K562 (cell line): ENCODE data around the gene ERBB3. TPM values are rescaled to one million over a fixed set of nuclear protein-coding genes. Genes with fewer than 3 reads are reported as not detected.

ENCODE experiments used
- ATAC-seq: fragments of 200-7000 bp; cut with Tn5 transposase; 3 replicates; pipeline ENCODE4 v1.9.1; 2020; ENCODE audit warnings: moderate library complexity
- BruUV-seq: library from RNA; stranded (reverse); fragments of 400-500 nt; replicated peaks from 2 replicates; lab custom pipeline; 2021; lab: Mats Ljungman, UMichigan
- CTCF ChIA-PET: fragments of 300-600 bp; formaldehyde crosslinking; extraction: SDS; loops from one replicate; lab custom pipeline; 2021; ENCODE audit warnings: low intra/inter-chr PET ratio; lab: Yijun Ruan, JAX
- POLR2A ChIA-PET: fragments of 300-600, 350-650 bp; sonication (Branson Sonifier 250); formaldehyde crosslinking; extraction: SDS; loops from one replicate; lab custom pipeline; 2021; ENCODE audit warnings: antibody characterized with exemption, inconsistent platforms; lab: Yijun Ruan, JAX
- DNase-seq, 4 experiments: peaks; one replicate each; pipeline versions ENCODE4 v3.0.0 to v3.0.0-alpha.2; 2011 to 2018; ENCODE audit warnings: low spot score in 3 of 4, mixed read lengths in 3 of 4; ENCODE audit errors: extremely low read depth in 1 of 4
- FAIRE-seq: peaks from 2 replicates; lab custom pipeline; 2011; peaks lifted over from hg19 to GRCh38; lab: Jason Lieb, UNC
- H2AFZ ChIP-seq: 2 replicates; pipeline ENCODE4 v1.6.0; 2011; ENCODE audit warnings: low read depth, low read length, control low read depth, inconsistent platforms
- H3K27ac ChIP-seq: fragments of 200-600 bp; 3 replicates; pipeline ENCODE4 v1.8.0; 2011; ENCODE audit warnings: low read depth, mild to moderate bottlenecking, control low read depth, inconsistent platforms, low read length, moderate library complexity, mixed read lengths; ENCODE audit errors: extremely low read depth
- H3K27me3 ChIP-seq, 2 experiments: fragments of 300-600 bp in 1 of 2; 2 replicates in 1 of 2; 3 replicates in 1 of 2; pipeline versions ENCODE4 v1.6.0 to v1.8.0; 2011; ENCODE audit warnings: inconsistent platforms in 2 of 2, low read length in 2 of 2, mild to moderate bottlenecking in 1 of 2, mixed read lengths in 1 of 2, moderate library complexity in 1 of 2; ENCODE audit not compliant: control insufficient read depth in 2 of 2, insufficient read depth in 2 of 2
- H3K36me3 ChIP-seq: fragments of 300-600 bp; 3 replicates; pipeline ENCODE4 v1.8.0; 2011; ENCODE audit warnings: mild to moderate bottlenecking, low read length, inconsistent platforms; ENCODE audit not compliant: control insufficient read depth, insufficient read depth
- H3K4me1 ChIP-seq, 2 experiments: fragments of 200-600 bp in 1 of 2; replicated peaks in 1 of 2; 2 replicates in 1 of 2; 3 replicates in 1 of 2; pipeline versions ENCODE4 v1.5.1 to v1.8.0; 2011; ENCODE audit warnings: inconsistent platforms in 2 of 2, low read length in 2 of 2, mild to moderate bottlenecking in 1 of 2, mixed read lengths in 1 of 2, moderate library complexity in 1 of 2; ENCODE audit not compliant: control insufficient read depth in 2 of 2, insufficient read depth in 2 of 2
- H3K4me2 ChIP-seq: 2 replicates; pipeline ENCODE4 v1.6.1; 2011; ENCODE audit warnings: low read length, control low read depth, inconsistent platforms, mixed read lengths; ENCODE audit not compliant: insufficient read depth
- H3K4me3 ChIP-seq: fragments of 200-600 bp; sonication (generic), shearing (Covaris generic); 2 replicates; pipeline ENCODE4 v1.5.1; 2016; ENCODE audit warnings: control low read depth, inconsistent platforms
- H3K79me2 ChIP-seq: fragments of 200-600 bp; 3 replicates; pipeline ENCODE4 v1.8.0; 2011; ENCODE audit warnings: low read length, inconsistent platforms; ENCODE audit not compliant: control insufficient read depth, insufficient read depth
- H3K9ac ChIP-seq, 2 experiments: 2 replicates each; pipeline versions ENCODE4 v1.6.0 to v1.6.1; 2011; ENCODE audit warnings: low read depth in 2 of 2, low read length in 2 of 2, control low read depth in 1 of 2, inconsistent platforms in 1 of 2, mild to moderate bottlenecking in 1 of 2, mixed read lengths in 1 of 2; ENCODE audit not compliant: insufficient read depth in 1 of 2
- H3K9me1 ChIP-seq: one replicate; pipeline ENCODE4 v1.6.0; 2011; ENCODE audit warnings: inconsistent platforms, mild to moderate bottlenecking, low read length, moderate library complexity; ENCODE audit not compliant: control insufficient read depth, insufficient read depth
- H3K9me3 ChIP-seq: replicated peaks from 2 replicates; pipeline ENCODE4 v1.5.1; 2011; ENCODE audit warnings: low read depth, low read length, inconsistent platforms; ENCODE audit not compliant: control insufficient read depth, insufficient read depth
- H4K20me1 ChIP-seq: replicated peaks from 2 replicates; pipeline ENCODE4 v1.6.1; 2011; ENCODE audit warnings: low read length, inconsistent platforms, mixed read lengths; ENCODE audit not compliant: control insufficient read depth, insufficient read depth
- ADNP ChIP-seq: fragments of 200-800 bp; sonication (Bioruptor generic); IDR thresholded peaks from 2 replicates; pipeline ENCODE4 v1.6.1; 2016; ENCODE audit warnings: missing genetic modification characterization, missing compliant biosample characterization
- ELF1 ChIP-seq: fragments of 200-800 bp; sonication (Bioruptor generic); IDR thresholded peaks from 2 replicates; pipeline ENCODE4 v1.6.1; 2016; ENCODE audit warnings: missing genetic modification characterization, missing compliant biosample characterization
- GTF2B ChIP-seq: IDR thresholded peaks from 2 replicates; pipeline ENCODE4 v1.6.1; 2011; ENCODE audit not compliant: insufficient read length; ENCODE audit errors: extremely low read depth
- KDM4B ChIP-seq, 2 experiments: fragments of 450-650 bp in 1 of 2; sonication (generic) in 1 of 2; IDR thresholded peaks; 2 replicates each; pipeline ENCODE4 v1.6.1; 2016 to 2017; ENCODE audit warnings: borderline replicate concordance in 2 of 2, antibody characterized with exemption in 1 of 2, low read depth in 1 of 2, mild to moderate bottlenecking in 1 of 2
- MCM2 ChIP-seq: fragments of 450-650 bp; IDR thresholded peaks from 2 replicates; pipeline ENCODE4 v1.6.1; 2017; ENCODE audit warnings: low read depth, mild to moderate bottlenecking
- PHB2 ChIP-seq: fragments of 450-650 bp; IDR thresholded peaks from 2 replicates; pipeline ENCODE4 v1.6.1; 2017; ENCODE audit warnings: low read depth
- PKNOX1 ChIP-seq: fragments of 450-650 bp; IDR thresholded peaks from 2 replicates; pipeline ENCODE4 v1.6.1; 2016
- RERE ChIP-seq: sonication (generic); formaldehyde crosslinking; IDR thresholded peaks from 2 replicates; pipeline ENCODE4 v1.8.0; 2023; ENCODE audit warnings: missing genetic modification reagents, mild to moderate bottlenecking, borderline replicate concordance
- TFAM ChIP-seq: fragments of 250-450 bp; sonication (Bioruptor Pico); conservative IDR thresholded peaks from 2 replicates; pipeline ENCODE4 v1.5.0; 2021; ENCODE audit warnings: mild to moderate bottlenecking, moderate library complexity
- ZNF134 ChIP-seq: fragments of 250-450 bp; sonication (Bioruptor Pico); conservative IDR thresholded peaks from 2 replicates; pipeline ENCODE4 v1.4.0; 2020
- ZNF589 ChIP-seq: fragments of 200-800 bp; sonication (Bioruptor generic); IDR thresholded peaks from 2 replicates; pipeline ENCODE4 v1.6.1; 2016; ENCODE audit warnings: low read depth, missing genetic modification characterization, missing compliant biosample characterization
- WGBS: fragments of 100-300 bp; shearing (Covaris generic); methylation state at CpG from one replicate; pipeline ENCODE4 v1.1.6; 2016; ENCODE audit warnings: low coverage, mixed read lengths; ENCODE audit not compliant: insufficient coverage; ENCODE audit errors: missing lambda C conversion rate; 5-methylcytosine and 5-hydroxymethylcytosine counted together
- in situ Hi-C: fragments of 300-500 bp; cut with MboI; formaldehyde crosslinking; loops from 4 replicates; pipeline ENCODE4 v1.15.0; 2018; ENCODE audit warnings: inconsistent platforms, mixed read lengths
- intact Hi-C: fragments of 100-400 bp; cut with micrococcal nuclease; formaldehyde crosslinking; loops from 2 replicates; pipeline ENCODE4 v1.14.2; 2022
- polyA plus RNA-seq, 8 experiments: library from polyadenylated mRNA; depleted of rRNA in 4 of 8; stranded (reverse) in 5 of 8; unstranded in 3 of 8; fragments of >200 nt; fragmentation: Nextera tagmentation in 2 of 8; fragmentation: Illumina TruSeq in 1 of 8; extraction: Ambion mirVana in 2 of 8; extraction: Trizol in 1 of 8; gene quantifications; 2 replicates each; pipeline versions ENCODE4 v1.2.1 to v1.2.3, GENCODE V29; 2011 to 2014; ENCODE audit warnings: inconsistent platforms in 1 of 8, missing spikeins in 1 of 8
- total RNA-seq, 7 experiments: library from RNA; depleted of rRNA in 6 of 7; stranded (reverse); fragments of >200 nt in 6 of 7; fragmentation: Illumina TruSeq in 2 of 7; extraction: Trizol in 2 of 7; gene quantifications; 2 replicates each; pipeline versions ENCODE4 v1.2.1 to v1.2.3, GENCODE V29; 2011 to 2021; ENCODE audit warnings: low replicate concordance in 1 of 7

The ERBB3 gene
- total and polyA plus RNA-seq, 9 of the 15 experiments (the other 6 are each of a cell fraction or from before 2014, with no cell fraction given): 1.5 to 5.4 (median 3.8) TPM

GRCh38 chr12:56102683-56103065 lies 22.7 kb downstream of the ERBB3 start (continued):
- no peak for TF ChIP-seq ADNP
- TF ChIP-seq ZNF134 (CRISPR knock-in tag): no peak

DNA sequence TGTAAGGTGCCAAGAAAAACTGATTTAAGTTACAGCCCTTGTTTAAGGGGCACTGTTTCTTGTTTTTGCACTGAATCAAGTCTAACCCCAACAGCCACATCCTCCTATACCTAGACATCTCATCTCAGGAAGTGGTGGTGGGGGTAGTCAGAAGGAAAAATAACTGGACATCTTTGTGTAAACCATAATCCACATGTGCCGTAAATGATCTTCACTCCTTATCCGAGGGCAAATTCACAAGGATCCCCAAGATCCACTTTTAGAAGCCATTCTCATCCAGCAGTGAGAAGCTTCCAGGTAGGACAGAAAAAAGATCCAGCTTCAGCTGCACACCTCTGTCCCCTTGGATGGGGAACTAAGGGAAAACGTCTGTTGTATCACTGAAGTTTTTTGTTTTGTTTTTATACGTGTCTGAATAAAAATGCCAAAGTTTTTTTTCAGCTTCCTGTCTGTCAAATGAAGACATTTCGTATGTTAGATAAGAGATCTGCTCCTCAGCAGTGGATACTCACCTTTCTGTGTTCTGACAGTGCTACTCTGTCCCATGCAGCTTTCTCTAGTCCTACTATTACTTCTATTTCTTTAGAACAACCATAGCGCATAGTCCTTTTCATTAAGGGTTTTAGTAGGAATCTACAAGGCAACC lies 23.2 kb downstream of the ERBB3 start:
- ChIA-PET POLR2A (interaction anchor here (0.6 to 7.8 kb wide), 7 partner anchors 8 to 107 kb away, joined by 3 to 125 read pairs (median 3); partner anchors contain the start of genes MYL6, RPL41 and ZC3H10), CTCF (no interaction called here)
- ATAC-seq (no peak), DNase-seq (peak in 1 of 4 experiments; percentile 6), FAIRE-seq (peak; percentile 35)
- H3K79me2 ChIP-seq: peaks cover 43% of the 10 kb centered on the region
- WGBS: 35% methylated on average over 6 of the region's 6 CpGs
- H3K4me3 ChIP-seq: peak overlapping the region; percentile 97
- H3K27ac ChIP-seq: peak overlapping the region; percentile 99
- no TSS peak for BruUV-seq
- H2AFZ ChIP-seq: peak overlapping the region; percentile 91
- H3K36me3 ChIP-seq: peaks cover 30% of the 10 kb centered on the region
- peak overlapping the region in 1 of 2 experiments; percentile 99; a peak in 2 of 4 replicates for H3K9ac ChIP-seq
- H3K4me2 ChIP-seq: peak overlapping the region; percentile 83
- H3K4me1 ChIP-seq: peaks cover 11 to 25% of the 10 kb centered on the region in 2 experiments; a peak in 4 of 5 replicates
- no peaks in the 10 kb centered on the region for H3K9me1 ChIP-seq
- peaks cover 10% of the 10 kb centered on the region for H4K20me1 ChIP-seq
- TF ChIP-seq ZNF589 (CRISPR knock-in tag): no peak
- no peak for TF ChIP-seq PHB2
- TF ChIP-seq GTF2B: no peak
- TF ChIP-seq TFAM (CRISPR knock-in tag): no peak
- 0 out of 2 replicates have a peak, but pooled peaks have one; percentile 1 for TF ChIP-seq ELF1 (tag)
- TF ChIP-seq MCM2: no peak
- no peak for TF ChIP-seq KDM4B (IDR thresholded peaks at IDR 0.05; ENCODE audit: borderline replicate concordance in 2 of 2, low read depth in 1 of 2)
- TF ChIP-seq PKNOX1: peak; percentile 56; the same call in 1 of the 2 replicates
- no peak for TF ChIP-seq RERE (CRISPR knock-in tag)
- in situ Hi-C loops: no loop called here
- H3K27me3 ChIP-seq: no peaks in the 10 kb centered on the region
- H3K9me3 ChIP-seq: 0 out of 2 replicates have a peak, but pooled peaks cover 5% of the 10 kb centered on the region
- intact Hi-C loops: no loop called here
